Sigmoid colon (tissue), 7 donors: ENCODE data around the gene PRKAA1. TPM values are rescaled to one million over a fixed set of nuclear protein-coding genes. Genes with fewer than 3 reads are reported as not detected.

ENCODE experiments used
- DNase-seq: peaks from one replicate; pipeline ENCODE4 v3.0.0-alpha.2; 2019
- H3K27ac ChIP-seq, 4 donors: fragments of 200-600 bp; sonication (generic); one replicate each; pipeline ENCODE4 v1.5.1; 2016 to 2019; ENCODE audit warnings: mild to moderate bottlenecking in 1 of 4
- H3K27me3 ChIP-seq, 3 donors: fragments of 200-600 bp; sonication (generic); one replicate each; pipeline ENCODE4 v1.5.1; 2019; ENCODE audit warnings: mild to moderate bottlenecking in 1 of 3
- H3K36me3 ChIP-seq, 4 donors: fragments of 200-600 bp; sonication (generic); one replicate each; pipeline ENCODE4 v1.5.1; 2016 to 2019
- H3K4me1 ChIP-seq, 4 donors: fragments of 200-600 bp; sonication (generic); one replicate each; pipeline ENCODE4 v1.5.1; 2017 to 2019
- H3K4me3 ChIP-seq, 4 donors: fragments of 200-600 bp; sonication (generic); one replicate each; pipeline ENCODE4 v1.5.1; 2017 to 2019; ENCODE audit warnings: mild to moderate bottlenecking in 2 of 4, moderate library complexity in 1 of 4
- H3K9me3 ChIP-seq, 4 donors: fragments of 200-600 bp in 3 of 4; sonication (generic) in 3 of 4; one replicate each; pipeline versions ENCODE4 v1.5.1 to v1.6.1; 2013 to 2019
- EP300 ChIP-seq, 4 donors: sonication (generic); formaldehyde crosslinking; IDR thresholded peaks; one replicate each; pipeline ENCODE4 v1.6.1; 2017; ENCODE audit warnings: antibody characterized with exemption in 4 of 4
- POLR2A ChIP-seq, 2 donors: fragments of 450-650 bp; IDR thresholded peaks; one replicate each; pipeline ENCODE4 v1.6.1; 2016; ENCODE audit warnings: antibody characterized with exemption in 2 of 2, mild to moderate bottlenecking in 2 of 2, moderate library complexity in 2 of 2
- POLR2AphosphoS5 ChIP-seq, 4 donors: sonication (generic); formaldehyde crosslinking; IDR thresholded peaks; one replicate each; pipeline ENCODE4 v1.6.1; 2017; ENCODE audit warnings: antibody characterized with exemption in 4 of 4
- WGBS, 2 donors: extraction: QIAGEN DNeasy Blood & Tissue Kit; methylation state at CpG; one replicate each; pipeline ENCODE4 v1.1.7; 2013; 5-methylcytosine and 5-hydroxymethylcytosine counted together
- intact Hi-C: fragments of 100-400 bp; cut with DNase I; formaldehyde crosslinking; loops from one replicate; pipeline ENCODE4 v1.15.1; 2023
- polyA plus RNA-seq, 3 donors: library from polyadenylated mRNA; stranded (reverse); fragments of 200-250 nt; gene quantifications; one replicate each; pipeline ENCODE4 v1.2.3, GENCODE V29; 2013
- total RNA-seq, 4 donors: library from RNA; depleted of rRNA; stranded (reverse); fragments of >200 nt; gene quantifications; one replicate each; pipeline ENCODE4 v1.1.0, GENCODE V29; 2016
- TF ChIP-seq, protein P1 (sequence below), 4 experiments: fragments of 450-650 bp in 3 of 4; fragments of 200-600 bp in 1 of 4; IDR thresholded peaks; one replicate each; pipeline ENCODE4 v1.5.1; 2016 to 2019; ENCODE audit warnings: antibody characterized with exemption in 4 of 4, mild to moderate bottlenecking in 3 of 4, moderate library complexity in 2 of 4
- donor health status: healthy with polysubstance abuse.
- donor health status: Bipolar disorder and iron deficiency.
- donor health status: healthy.

Gene PRKAA1
- total and polyA plus RNA-seq, 7 donors, result 27.0 to 98.4 (median 63.4) TPM

DNA sequence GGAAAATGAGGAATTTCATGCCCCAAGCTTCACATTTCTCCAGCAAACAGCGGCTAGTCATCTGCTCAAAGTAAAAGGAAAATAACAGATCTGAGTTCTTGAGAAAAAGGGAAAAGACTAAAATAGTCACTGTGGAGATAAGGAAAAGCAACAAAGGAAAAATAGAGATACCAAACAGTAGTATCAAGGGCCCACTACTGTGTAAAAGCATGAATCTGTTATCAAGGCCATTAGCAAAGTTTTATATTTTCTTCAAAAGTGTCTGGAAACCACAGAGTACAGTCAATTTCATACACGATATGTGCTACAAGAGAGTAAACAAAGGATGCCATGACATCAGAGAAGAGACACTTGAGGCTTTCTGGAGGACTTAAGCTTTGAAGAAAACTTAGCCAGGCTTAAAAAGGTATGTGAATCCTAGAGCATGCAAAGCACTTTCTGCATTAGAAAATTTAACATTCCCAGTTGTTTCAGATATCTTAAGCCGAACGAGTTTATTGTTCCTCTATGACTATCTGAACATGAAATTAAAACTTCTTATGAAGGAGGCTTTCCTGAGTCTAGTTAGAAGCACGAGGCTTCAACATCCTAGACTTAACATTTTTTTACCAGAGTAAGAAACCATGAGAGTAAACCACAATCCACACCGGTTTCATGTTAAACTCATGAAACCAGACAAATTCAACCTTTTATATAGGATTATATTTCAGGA is 43.6 kb downstream of the PRKAA1 start:
- Histone ChIP-seq H3K27ac (peak overlapping the region; percentile 88 to 97 (median 92)), H3K36me3 (peaks cover 0 to 3% (median 0%) of the 10 kb centered on the region in 4 donors), H3K27me3 (no peaks in the 10 kb centered on the region), H3K9me3 (no peaks in the 10 kb centered on the region), H3K4me1 (peaks cover 0 to 20% (median 14%) of the 10 kb centered on the region in 4 donors), H3K4me3 (peak overlapping the region; percentile 75 to 86 (median 82))
- no peak for DNase-seq
- intact Hi-C loops, result loop anchor here (1.0 to 2.0 kb wide), 3 partner anchors 44 to 124 kb away; partner anchors contain the start of genes PRKAA1 and RPL37
- TF ChIP-seq POLR2AphosphoS5 (IDR thresholded peaks at IDR 0.05), result no peak
- TF ChIP-seq, protein P1, sequence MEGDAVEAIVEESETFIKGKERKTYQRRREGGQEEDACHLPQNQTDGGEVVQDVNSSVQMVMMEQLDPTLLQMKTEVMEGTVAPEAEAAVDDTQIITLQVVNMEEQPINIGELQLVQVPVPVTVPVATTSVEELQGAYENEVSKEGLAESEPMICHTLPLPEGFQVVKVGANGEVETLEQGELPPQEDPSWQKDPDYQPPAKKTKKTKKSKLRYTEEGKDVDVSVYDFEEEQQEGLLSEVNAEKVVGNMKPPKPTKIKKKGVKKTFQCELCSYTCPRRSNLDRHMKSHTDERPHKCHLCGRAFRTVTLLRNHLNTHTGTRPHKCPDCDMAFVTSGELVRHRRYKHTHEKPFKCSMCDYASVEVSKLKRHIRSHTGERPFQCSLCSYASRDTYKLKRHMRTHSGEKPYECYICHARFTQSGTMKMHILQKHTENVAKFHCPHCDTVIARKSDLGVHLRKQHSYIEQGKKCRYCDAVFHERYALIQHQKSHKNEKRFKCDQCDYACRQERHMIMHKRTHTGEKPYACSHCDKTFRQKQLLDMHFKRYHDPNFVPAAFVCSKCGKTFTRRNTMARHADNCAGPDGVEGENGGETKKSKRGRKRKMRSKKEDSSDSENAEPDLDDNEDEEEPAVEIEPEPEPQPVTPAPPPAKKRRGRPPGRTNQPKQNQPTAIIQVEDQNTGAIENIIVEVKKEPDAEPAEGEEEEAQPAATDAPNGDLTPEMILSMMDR (IDR thresholded peaks at IDR 0.05), result no peak
- no peak for TF ChIP-seq EP300 (IDR thresholded peaks at IDR 0.05)
- TF ChIP-seq POLR2A (IDR thresholded peaks at IDR 0.05), result no peak
- 17% methylated on average over 6 of the region's 6 CpGs for WGBS, 2 donors

DNA sequence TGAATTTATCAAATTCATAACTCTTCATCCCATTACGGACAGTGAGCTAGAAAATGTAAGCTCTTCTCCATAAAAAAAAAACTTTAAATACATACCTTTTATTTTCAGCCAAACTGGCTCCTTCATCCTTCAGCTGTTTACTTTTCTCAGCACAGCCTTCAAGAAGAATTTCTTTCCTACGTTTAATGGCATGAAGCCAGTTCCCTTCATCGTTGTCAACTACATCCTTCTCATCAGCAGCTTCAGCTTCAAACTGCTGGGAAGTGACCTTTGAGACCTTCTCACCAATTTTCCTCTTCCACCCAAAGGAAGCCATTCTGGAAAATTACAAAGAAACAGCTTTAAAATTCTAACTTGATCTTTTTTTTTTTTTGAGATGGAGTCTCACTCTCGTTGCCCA is 51.5 kb downstream of the PRKAA1 start:
- Histone ChIP-seq H3K27ac (no peak overlapping the region), H3K36me3 (peaks cover 0 to 7% (median 2%) of the 10 kb centered on the region in 4 donors), H3K4me3 (no peak overlapping the region), H3K27me3 (no peaks in the 10 kb centered on the region), H3K4me1 (peaks cover 0 to 19% (median 10%) of the 10 kb centered on the region in 4 donors), H3K9me3 (no peaks in the 10 kb centered on the region)
- intact Hi-C loops, result no loop called here
- TF ChIP-seq EP300 (IDR thresholded peaks at IDR 0.05) (no peak), POLR2A (IDR thresholded peaks at IDR 0.05) (no peak), POLR2AphosphoS5 (IDR thresholded peaks at IDR 0.05) (no peak)
- TF ChIP-seq, protein P1 (IDR thresholded peaks at IDR 0.05), result no peak
- WGBS, 2 donors, result 43 to 58% methylated on average over 4 of the region's 4 CpGs
- DNase-seq, result no peak

DNA sequence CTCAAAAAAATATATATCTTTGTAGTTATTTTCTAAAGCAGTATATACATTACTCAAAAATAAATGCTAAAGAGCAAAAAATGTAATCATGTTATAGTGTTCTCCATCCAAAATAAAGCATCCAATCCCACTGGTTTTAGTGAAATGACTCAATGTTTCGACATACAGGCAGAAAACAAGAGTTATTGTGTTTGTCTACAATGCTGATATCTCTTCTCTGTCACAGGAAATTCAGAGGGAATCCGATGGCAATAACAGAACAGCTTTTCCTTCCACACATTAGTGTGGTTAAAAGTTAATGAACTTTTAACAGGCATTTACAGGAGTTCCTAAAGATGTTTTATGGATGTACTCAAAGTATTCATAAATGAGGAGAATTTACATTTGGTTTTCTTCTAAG is 54.4 kb downstream of the PRKAA1 start:
- intact Hi-C loops, result no loop called here
- no peak overlapping the region for H3K27ac ChIP-seq
- no peak overlapping the region for H3K4me3 ChIP-seq
- TF ChIP-seq, protein P1 (IDR thresholded peaks at IDR 0.05), result no peak
- TF ChIP-seq POLR2A (IDR thresholded peaks at IDR 0.05) (no peak), POLR2AphosphoS5 (IDR thresholded peaks at IDR 0.05) (no peak), EP300 (IDR thresholded peaks at IDR 0.05) (no peak)
- H3K9me3 ChIP-seq, result no peaks in the 10 kb centered on the region
- WGBS, 2 donors, result 80 to 87% methylated on average over 2 of the region's 2 CpGs
- H3K4me1 ChIP-seq, result peaks cover 0 to 19% (median 10%) of the 10 kb centered on the region in 4 donors
- no peak for DNase-seq
- peaks cover 0 to 30% (median 8%) of the 10 kb centered on the region in 4 donors for H3K36me3 ChIP-seq
- H3K27me3 ChIP-seq, result no peaks in the 10 kb centered on the region

DNA sequence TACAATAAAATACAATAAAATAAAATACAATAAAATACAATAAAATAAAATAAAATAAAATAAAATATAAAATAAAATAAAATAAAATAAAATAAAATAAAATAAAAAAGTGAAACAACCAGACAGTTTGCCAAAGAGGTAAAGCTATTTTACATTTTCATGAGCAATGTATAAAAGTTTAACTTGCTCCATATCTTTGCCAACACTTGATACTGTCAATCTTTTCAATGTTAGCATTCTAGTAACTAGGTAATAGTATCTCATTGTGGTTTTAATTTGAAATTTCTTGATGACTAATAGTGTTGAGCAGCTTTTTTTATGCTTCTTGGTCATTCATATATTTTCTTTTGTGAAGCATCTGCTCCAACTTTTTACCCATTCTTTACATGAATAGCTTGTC is 59.7 kb downstream of the PRKAA1 start:
- Histone ChIP-seq H3K4me3 (no peak overlapping the region), H3K27me3 (no peaks in the 10 kb centered on the region), H3K36me3 (peaks cover 0 to 28% (median 5%) of the 10 kb centered on the region in 4 donors), H3K4me1 (peaks cover 0 to 33% (median 20%) of the 10 kb centered on the region in 4 donors), H3K27ac (no peak overlapping the region), H3K9me3 (no peaks in the 10 kb centered on the region)
- no peak for TF ChIP-seq POLR2A (IDR thresholded peaks at IDR 0.05)
- TF ChIP-seq EP300 (IDR thresholded peaks at IDR 0.05), result no peak
- TF ChIP-seq, protein P1 (IDR thresholded peaks at IDR 0.05), result no peak
- TF ChIP-seq POLR2AphosphoS5 (IDR thresholded peaks at IDR 0.05), result no peak
- DNase-seq, result no peak
- intact Hi-C loops, result loop anchor here (5.0 kb wide), 3 partner anchors 51 to 1161 kb away; no protein-coding TSS in a partner anchor
